ENCODE results near the gene PHLDA2.
"Not testable (repeated sequence)": the region's sequence is repeated elsewhere in the genome, so short reads cannot be mapped to it uniquely, and the experiment has no call there.

The PHLDA2 gene

GRCh38 chr11:2942872-2943710 is 13.9 kb upstream of the PHLDA2 start:
- peaks cover 10% of the 10 kb centered on the region for H3K4me1 ChIP-seq (ENCODE audit: control insufficient read depth, insufficient read depth, low read length)
- no peaks in the 10 kb centered on the region for H3K27me3 ChIP-seq (ENCODE audit: control insufficient read depth, insufficient read depth, low read length)
- H3K9ac ChIP-seq (ENCODE audit: low read length) = no peak overlapping the region
- peaks cover 6% of the 10 kb centered on the region for H3K36me3 ChIP-seq (ENCODE audit: control insufficient read depth, insufficient read depth, low read length)
- no peak overlapping the region for H3K27ac ChIP-seq (ENCODE audit: low read depth, low read length)
- no peak overlapping the region for H3K4me3 ChIP-seq (ENCODE audit: low read length)

DNA sequence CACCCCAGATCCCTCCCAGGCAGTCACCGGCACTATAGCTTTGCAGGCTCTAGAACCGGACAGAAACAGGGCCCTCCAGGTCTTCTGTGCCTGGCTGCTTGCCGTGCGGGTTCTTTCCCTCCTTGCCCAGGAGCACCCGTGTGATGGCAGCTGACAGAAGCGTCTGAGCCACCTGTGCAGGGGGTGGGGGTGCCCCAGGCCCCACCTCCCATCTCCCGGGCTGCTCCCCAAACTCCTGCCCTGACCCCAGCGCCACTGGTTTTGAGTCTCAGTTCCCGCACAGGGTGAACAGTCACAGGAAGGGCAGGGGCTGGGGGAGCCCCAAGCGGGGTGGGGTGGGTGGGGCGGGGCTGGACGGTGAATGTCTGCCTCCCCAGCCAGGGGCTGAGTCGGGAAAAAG is 13.2 kb upstream of the PHLDA2 start:
- H3K36me3 ChIP-seq (ENCODE audit: control insufficient read depth, insufficient read depth, low read length) = peaks cover 4% of the 10 kb centered on the region
- H3K4me1 ChIP-seq (ENCODE audit: control insufficient read depth, insufficient read depth, low read length) = peaks cover 10% of the 10 kb centered on the region
- no peaks in the 10 kb centered on the region for H3K27me3 ChIP-seq (ENCODE audit: control insufficient read depth, insufficient read depth, low read length)
- no peak overlapping the region for H3K4me3 ChIP-seq (ENCODE audit: low read length)
- H3K9ac ChIP-seq (ENCODE audit: low read length) = no peak overlapping the region
- no peak overlapping the region for H3K27ac ChIP-seq (ENCODE audit: low read depth, low read length)

DNA sequence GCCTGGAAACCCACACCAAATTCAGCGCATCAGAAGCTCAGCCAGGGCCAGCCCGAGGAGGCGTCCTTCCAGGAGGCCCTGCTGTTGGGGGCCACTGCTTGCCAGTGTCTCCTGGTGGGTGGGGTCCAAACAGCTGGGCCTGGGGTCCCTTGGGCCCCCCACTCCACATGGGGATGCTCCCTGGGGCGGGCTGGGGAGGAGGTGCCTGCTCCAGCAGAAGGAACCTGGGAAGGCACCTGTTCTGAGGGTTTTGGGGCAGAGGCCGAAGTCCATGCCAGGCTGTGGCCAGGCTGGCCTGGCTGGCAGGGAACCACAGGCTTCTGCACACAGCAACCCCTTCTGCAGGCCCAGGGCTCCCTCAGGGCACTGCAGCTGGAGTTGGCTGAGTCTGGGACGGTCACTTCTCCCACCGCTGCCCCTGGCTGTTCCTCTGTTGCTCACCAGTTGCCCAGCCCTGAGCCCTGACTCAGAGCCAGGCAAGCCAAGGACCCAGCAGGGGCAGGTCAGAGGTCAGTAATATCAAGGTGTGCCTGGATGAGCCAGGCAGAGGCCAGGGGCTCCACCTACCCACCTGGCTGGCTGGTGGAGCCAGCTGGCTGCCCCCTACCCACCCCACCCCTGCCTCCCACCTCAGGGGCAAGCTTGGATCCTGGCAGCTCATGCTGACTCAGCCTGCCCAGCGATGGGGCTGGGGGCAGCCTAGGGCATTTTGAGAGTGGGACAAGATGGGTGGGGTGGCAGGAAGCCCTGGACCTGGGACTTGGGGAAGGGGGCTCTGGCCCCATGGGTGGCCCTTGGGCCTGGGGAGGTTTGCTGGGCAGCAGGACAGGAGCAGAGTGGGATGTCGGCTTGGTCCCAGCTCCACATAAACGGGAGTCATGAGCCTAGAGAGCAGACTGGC is 12.0 kb upstream of the PHLDA2 start:
- H3K4me3 ChIP-seq (ENCODE audit: low read length) = no peak overlapping the region
- H3K27me3 ChIP-seq (ENCODE audit: control insufficient read depth, insufficient read depth, low read length) = no peaks in the 10 kb centered on the region
- peaks cover 10% of the 10 kb centered on the region for H3K4me1 ChIP-seq (ENCODE audit: control insufficient read depth, insufficient read depth, low read length)
- no peaks in the 10 kb centered on the region for H3K36me3 ChIP-seq (ENCODE audit: control insufficient read depth, insufficient read depth, low read length)
- H3K27ac ChIP-seq (ENCODE audit: low read depth, low read length) = no peak overlapping the region
- H3K9ac ChIP-seq (ENCODE audit: low read length) = no peak overlapping the region

GRCh38 chr11:2940147-2940920 is 11.1 kb upstream of the PHLDA2 start:
- H3K27me3 ChIP-seq (ENCODE audit: control insufficient read depth, insufficient read depth, low read length) = no peaks in the 10 kb centered on the region
- H3K4me3 ChIP-seq (ENCODE audit: low read length) = no peak overlapping the region
- no peak overlapping the region for H3K9ac ChIP-seq (ENCODE audit: low read length)
- peaks cover 3% of the 10 kb centered on the region for H3K4me1 ChIP-seq (ENCODE audit: control insufficient read depth, insufficient read depth, low read length)
- no peaks in the 10 kb centered on the region for H3K36me3 ChIP-seq (ENCODE audit: control insufficient read depth, insufficient read depth, low read length)
- no peak overlapping the region for H3K27ac ChIP-seq (ENCODE audit: low read depth, low read length)

GRCh38 chr11:2938458-2939418 is 9.5 kb upstream of the PHLDA2 start:
- not testable (repeated sequence) for H3K4me3 ChIP-seq (ENCODE audit: low read length); H3K9ac ChIP-seq (ENCODE audit: low read length); H3K27ac ChIP-seq (ENCODE audit: low read depth, low read length); H3K36me3 ChIP-seq (ENCODE audit: control insufficient read depth, insufficient read depth, low read length); H3K27me3 ChIP-seq (ENCODE audit: control insufficient read depth, insufficient read depth, low read length); H3K4me1 ChIP-seq (ENCODE audit: control insufficient read depth, insufficient read depth, low read length)

DNA sequence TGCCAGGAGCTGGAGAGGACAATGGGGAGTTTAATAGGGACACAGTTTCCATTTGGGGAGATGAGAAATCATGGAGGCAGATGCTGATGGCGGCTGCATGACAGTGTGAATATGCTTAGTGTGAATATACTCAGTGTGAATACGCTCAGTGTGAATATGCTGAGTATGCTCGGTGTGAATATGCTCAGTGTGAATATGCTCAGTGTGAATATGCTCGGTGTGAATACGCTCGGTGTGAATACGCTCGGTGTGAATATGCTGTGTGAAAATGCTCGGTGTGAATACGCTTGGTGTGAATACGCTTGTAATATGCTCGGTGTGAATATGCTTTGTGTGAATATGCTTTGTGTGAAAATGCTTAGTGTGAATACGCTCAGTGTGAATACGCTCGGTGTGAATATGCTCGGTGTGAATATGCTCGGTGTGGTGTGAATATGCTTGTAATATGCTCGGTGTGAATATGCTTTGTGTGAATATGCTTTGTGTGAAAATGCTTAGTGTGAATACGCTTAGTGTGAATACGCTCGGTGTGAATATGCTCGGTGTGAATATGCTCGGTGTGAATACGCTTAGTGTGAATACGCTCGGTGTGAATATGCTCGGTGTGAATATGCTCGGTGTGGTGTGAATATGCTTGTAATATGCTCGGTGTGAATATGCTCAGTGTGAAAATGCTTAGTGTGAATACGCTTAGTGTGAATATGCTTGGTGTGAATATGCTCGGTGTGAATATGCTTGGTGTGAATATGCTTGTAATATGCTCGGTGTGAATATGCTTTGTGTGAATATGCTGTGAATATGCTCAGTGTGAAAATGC is 8.6 kb upstream of the PHLDA2 start:
- not testable (repeated sequence) for H3K4me1 ChIP-seq (ENCODE audit: control insufficient read depth, insufficient read depth, low read length); H3K36me3 ChIP-seq (ENCODE audit: control insufficient read depth, insufficient read depth, low read length); H3K27ac ChIP-seq (ENCODE audit: low read depth, low read length); H3K9ac ChIP-seq (ENCODE audit: low read length); H3K4me3 ChIP-seq (ENCODE audit: low read length); H3K27me3 ChIP-seq (ENCODE audit: control insufficient read depth, insufficient read depth, low read length)

- Histone ChIP-seq H3K27ac (ENCODE audit: low read depth, low read length) (no peak overlapping the region), H3K27me3 (ENCODE audit: control insufficient read depth, insufficient read depth, low read length) (peaks cover 4% of the 10 kb centered on the region), H3K4me1 (ENCODE audit: control insufficient read depth, insufficient read depth, low read length) (no peaks in the 10 kb centered on the region), H3K36me3 (ENCODE audit: control insufficient read depth, insufficient read depth, low read length) (no peaks in the 10 kb centered on the region), H3K9ac (ENCODE audit: low read length) (no peak overlapping the region), H3K4me3 (ENCODE audit: low read length) (no peak overlapping the region)
Observed at GRCh38 chr11:2934611-2935239, 5.5 kb upstream of the PHLDA2 start.

DNA sequence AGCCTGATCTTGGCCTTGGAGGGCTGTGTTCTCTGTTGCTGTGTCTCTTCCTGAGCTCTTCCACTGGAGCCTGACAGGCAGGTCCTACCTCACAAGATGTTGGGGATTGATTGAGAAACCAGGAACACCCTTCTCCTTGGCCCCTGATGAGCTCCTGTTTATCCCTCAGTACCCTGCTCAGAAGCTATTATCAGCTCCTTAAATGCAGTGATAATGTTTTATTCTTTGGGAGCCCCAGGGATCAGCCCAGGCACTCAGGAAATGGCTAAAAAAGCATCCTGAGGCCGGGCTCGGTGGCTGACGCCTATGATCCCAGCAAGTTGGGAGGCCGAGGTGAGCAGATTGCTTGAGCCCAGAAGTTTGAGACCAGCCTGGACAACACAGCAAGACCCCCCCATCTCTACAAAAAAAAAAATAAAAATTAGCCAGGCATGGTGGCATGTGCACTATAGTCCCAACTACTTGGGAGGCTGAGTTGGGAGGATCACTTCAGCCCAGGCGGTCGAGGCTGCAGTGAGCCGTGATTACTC is 4.9 kb upstream of the PHLDA2 start:
- H3K27ac ChIP-seq (ENCODE audit: low read depth, low read length) = no peak overlapping the region
- no peak overlapping the region for H3K4me3 ChIP-seq (ENCODE audit: low read length)
- H3K9ac ChIP-seq (ENCODE audit: low read length) = no peak overlapping the region
- peaks cover 5% of the 10 kb centered on the region for H3K27me3 ChIP-seq (ENCODE audit: control insufficient read depth, insufficient read depth, low read length)
- no peaks in the 10 kb centered on the region for H3K4me1 ChIP-seq (ENCODE audit: control insufficient read depth, insufficient read depth, low read length)
- no peaks in the 10 kb centered on the region for H3K36me3 ChIP-seq (ENCODE audit: control insufficient read depth, insufficient read depth, low read length)

- no peak overlapping the region for H3K4me3 ChIP-seq (ENCODE audit: low read length)
- H3K27ac ChIP-seq (ENCODE audit: low read depth, low read length) = no peak overlapping the region
- no peak overlapping the region for H3K9ac ChIP-seq (ENCODE audit: low read length)
Observed at GRCh38 chr11:2933375-2934020, 4.3 kb upstream of the PHLDA2 start.

DNA sequence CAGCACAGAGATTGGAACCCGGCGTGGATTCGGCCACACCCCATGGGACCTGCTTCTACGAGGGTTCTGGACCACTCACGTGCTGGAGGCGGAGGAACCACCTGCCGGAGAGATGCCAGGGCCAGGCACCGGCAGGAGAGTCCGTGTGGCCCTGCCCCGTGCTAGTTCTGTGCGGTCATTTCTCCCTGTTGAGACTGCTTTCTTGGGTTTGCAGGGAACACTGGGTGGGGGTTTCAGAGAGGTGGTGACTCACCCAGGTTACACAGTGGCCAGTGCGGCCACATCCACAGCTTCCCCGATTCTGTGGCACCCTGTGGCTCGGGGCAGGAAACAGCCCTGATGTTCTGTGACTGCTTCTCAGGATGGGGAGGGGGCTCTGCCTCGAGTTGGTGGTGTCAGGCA is 3.6 kb upstream of the PHLDA2 start:
- no peaks in the 10 kb centered on the region for H3K36me3 ChIP-seq (ENCODE audit: control insufficient read depth, insufficient read depth, low read length)
- H3K9ac ChIP-seq (ENCODE audit: low read length) = no peak overlapping the region
- no peak overlapping the region for H3K4me3 ChIP-seq (ENCODE audit: low read length)
- H3K4me1 ChIP-seq (ENCODE audit: control insufficient read depth, insufficient read depth, low read length) = no peaks in the 10 kb centered on the region
- H3K27ac ChIP-seq (ENCODE audit: low read depth, low read length) = no peak overlapping the region
- peaks cover 5% of the 10 kb centered on the region for H3K27me3 ChIP-seq (ENCODE audit: control insufficient read depth, insufficient read depth, low read length)

More at GRCh38 chr11:2933375-2934020, 4.3 kb upstream of the PHLDA2 start:
- no peaks in the 10 kb centered on the region for H3K36me3 ChIP-seq (ENCODE audit: control insufficient read depth, insufficient read depth, low read length)
- H3K4me1 ChIP-seq (ENCODE audit: control insufficient read depth, insufficient read depth, low read length) = no peaks in the 10 kb centered on the region
- H3K27me3 ChIP-seq (ENCODE audit: control insufficient read depth, insufficient read depth, low read length) = peaks cover 5% of the 10 kb centered on the region

All from rectal smooth muscle tissue (tissue), 1 donor.